ENCODE results near the gene RAB38. TPM values are rescaled to one million over a fixed set of nuclear protein-coding genes. Genes with fewer than 3 reads are reported as not detected.

RAB38 gene
- polyA plus RNA-seq, 3 donors: 0.25 to 1.3 (median 0.69) TPM

GRCh38 chr11:88070437-88070836 lies 104.8 kb downstream of the RAB38 start:
- Histone ChIP-seq H4K20me1 (ENCODE audit: insufficient read depth, low read length) (no peaks in the 10 kb centered on the region), H3K4me1 (ENCODE audit: control insufficient read depth in 1 of 2, insufficient read depth in 2 of 2, low read length in 2 of 2) (no peaks in the 10 kb centered on the region), H3K27ac (ENCODE audit: low read depth in 1 of 2, low read length in 2 of 2) (no peak overlapping the region), H3K27me3 (ENCODE audit: control insufficient read depth in 2 of 2, insufficient read depth in 2 of 2, low read length in 2 of 2) (no peaks in the 10 kb centered on the region), H3K9me3 (replicated peaks in 1 of 2; ENCODE audit: control insufficient read depth in 1 of 2, insufficient read depth in 1 of 2, low read length in 2 of 2) (peaks cover 5 to 13% of the 10 kb centered on the region in 2 donors), H3K4me2 (replicated peaks; ENCODE audit: extremely low read depth, low read length, poor library complexity, severe bottlenecking) (no peak overlapping the region), H3K36me3 (replicated peaks in 1 of 2; ENCODE audit: control insufficient read depth in 1 of 2, insufficient read depth in 2 of 2, low read length in 2 of 2) (no peaks in the 10 kb centered on the region), H3K4me3 (replicated peaks in 1 of 3; ENCODE audit: low read depth in 2 of 3, low read length in 3 of 3) (no peak overlapping the region), H3K79me2 (ENCODE audit: insufficient read depth, low read length) (no peaks in the 10 kb centered on the region), H2AFZ (ENCODE audit: insufficient read depth, low read depth, low read length, poor library complexity, severe bottlenecking) (no peak overlapping the region), H3K9ac (ENCODE audit: insufficient read depth, low read length, poor library complexity, severe bottlenecking) (no peak overlapping the region)
- H3K4me1 Mint-ChIP-seq: no peaks in the 10 kb centered on the region
- intact Hi-C loops (cut with micrococcal nuclease): no loop called here
- H3K27ac Mint-ChIP-seq: no peak overlapping the region
- H3K27me3 Mint-ChIP-seq (ENCODE audit: low read depth in 3 of 3): peaks cover 0 to 2% (median 0%) of the 10 kb centered on the region in 3 donors
- WGBS (ENCODE audit: insufficient coverage): no CpG with 5 or more reads among the region's 1 CpG
- DNase-seq: no peak
- H3K9me3 Mint-ChIP-seq: peaks cover 3 to 12% (median 6%) of the 10 kb centered on the region in 7 donors
- no peak for TF ChIP-seq CTCF (IDR thresholded peaks at IDR 0.05)
- H3K4me3 Mint-ChIP-seq: no peak overlapping the region
- no peaks in the 10 kb centered on the region for H3K36me3 Mint-ChIP-seq

GRCh38 chr11:88068848-88069554 lies 106.2 kb downstream of the RAB38 start:
- no peak overlapping the region for H3K27ac Mint-ChIP-seq
- H3K4me1 Mint-ChIP-seq: no peaks in the 10 kb centered on the region
- Histone ChIP-seq H3K27me3 (ENCODE audit: control insufficient read depth in 2 of 2, insufficient read depth in 2 of 2, low read length in 2 of 2) (no peaks in the 10 kb centered on the region), H3K4me3 (replicated peaks in 1 of 3; ENCODE audit: low read depth in 2 of 3, low read length in 3 of 3) (no peak overlapping the region), H3K27ac (ENCODE audit: low read depth in 1 of 2, low read length in 2 of 2) (no peak overlapping the region), H2AFZ (ENCODE audit: insufficient read depth, low read depth, low read length, poor library complexity, severe bottlenecking) (no peak overlapping the region), H3K4me1 (ENCODE audit: control insufficient read depth in 1 of 2, insufficient read depth in 2 of 2, low read length in 2 of 2) (no peaks in the 10 kb centered on the region), H3K9ac (ENCODE audit: insufficient read depth, low read length, poor library complexity, severe bottlenecking) (no peak overlapping the region), H3K9me3 (replicated peaks in 1 of 2; ENCODE audit: control insufficient read depth in 1 of 2, insufficient read depth in 1 of 2, low read length in 2 of 2) (peaks cover 5 to 13% of the 10 kb centered on the region in 2 donors), H3K4me2 (replicated peaks; ENCODE audit: extremely low read depth, low read length, poor library complexity, severe bottlenecking) (no peak overlapping the region), H4K20me1 (ENCODE audit: insufficient read depth, low read length) (no peaks in the 10 kb centered on the region), H3K36me3 (replicated peaks in 1 of 2; ENCODE audit: control insufficient read depth in 1 of 2, insufficient read depth in 2 of 2, low read length in 2 of 2) (no peaks in the 10 kb centered on the region), H3K79me2 (ENCODE audit: insufficient read depth, low read length) (no peaks in the 10 kb centered on the region)
- H3K9me3 Mint-ChIP-seq: peaks cover 3 to 12% (median 6%) of the 10 kb centered on the region in 7 donors
- peaks cover 0 to 2% (median 0%) of the 10 kb centered on the region in 3 donors for H3K27me3 Mint-ChIP-seq (ENCODE audit: low read depth in 3 of 3)
- no peak overlapping the region for H3K4me3 Mint-ChIP-seq
- H3K36me3 Mint-ChIP-seq: no peaks in the 10 kb centered on the region
- intact Hi-C loops (cut with micrococcal nuclease): no loop called here
- TF ChIP-seq CTCF (IDR thresholded peaks at IDR 0.05): no peak
- WGBS (ENCODE audit: insufficient coverage): 96% methylated on average over 23 of the region's 27 CpGs
- no peak for DNase-seq
